Measurements from ENCODE around the gene FAM72C. TPM values are rescaled to one million over a fixed set of nuclear protein-coding genes. Genes with fewer than 3 reads are reported as not detected.

The FAM72C gene
- total RNA-seq = 0.44 and 1.5 TPM in 2 replicates

DNA sequence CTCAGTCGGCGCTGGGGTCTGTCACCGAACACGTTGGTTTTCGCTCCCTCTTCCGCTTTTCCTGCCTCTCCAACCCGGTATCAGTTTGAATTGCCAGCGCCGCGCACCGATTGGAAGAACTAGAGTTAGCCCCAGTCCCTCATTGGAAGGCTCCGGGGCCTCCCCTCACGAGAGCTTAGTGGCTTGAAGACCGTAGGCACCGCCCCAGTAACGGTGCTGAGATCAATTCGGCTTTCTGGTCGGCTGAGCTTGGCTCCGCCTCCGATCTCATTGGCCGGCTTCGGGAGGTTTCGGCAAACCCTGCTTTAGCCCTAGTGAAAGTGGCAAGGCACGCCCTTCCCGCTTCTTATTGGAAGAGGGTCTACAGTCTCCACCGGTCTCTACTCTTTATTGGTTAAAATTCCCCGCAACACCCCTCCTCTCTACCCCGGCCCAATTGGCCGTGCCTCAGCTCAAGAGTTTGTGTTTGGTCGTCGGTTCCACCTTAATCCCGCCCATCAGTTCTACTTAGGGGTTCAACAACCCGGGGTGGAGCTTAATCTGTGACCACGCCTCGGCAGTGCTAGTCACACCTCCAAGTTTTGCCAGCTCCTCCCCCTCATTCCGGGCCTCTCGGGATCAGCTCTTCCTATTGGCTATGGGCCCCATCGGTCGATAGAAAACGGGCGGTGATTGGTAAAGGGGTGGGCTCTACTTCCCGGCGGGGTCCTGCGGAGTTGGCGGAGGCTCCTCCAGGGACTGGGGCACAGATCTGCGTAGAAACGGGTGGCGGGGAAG is at the start of gene FAM72C:
FAM72C (minus strand) TSS at position 63 of the 777 bp plus-strand sequence. CDS start 845 bp downstream, outside the sequence.

Measured in aortic smooth muscle cell (primary cell).